Measurements from ENCODE around the gene SERPINA4.

DNA sequence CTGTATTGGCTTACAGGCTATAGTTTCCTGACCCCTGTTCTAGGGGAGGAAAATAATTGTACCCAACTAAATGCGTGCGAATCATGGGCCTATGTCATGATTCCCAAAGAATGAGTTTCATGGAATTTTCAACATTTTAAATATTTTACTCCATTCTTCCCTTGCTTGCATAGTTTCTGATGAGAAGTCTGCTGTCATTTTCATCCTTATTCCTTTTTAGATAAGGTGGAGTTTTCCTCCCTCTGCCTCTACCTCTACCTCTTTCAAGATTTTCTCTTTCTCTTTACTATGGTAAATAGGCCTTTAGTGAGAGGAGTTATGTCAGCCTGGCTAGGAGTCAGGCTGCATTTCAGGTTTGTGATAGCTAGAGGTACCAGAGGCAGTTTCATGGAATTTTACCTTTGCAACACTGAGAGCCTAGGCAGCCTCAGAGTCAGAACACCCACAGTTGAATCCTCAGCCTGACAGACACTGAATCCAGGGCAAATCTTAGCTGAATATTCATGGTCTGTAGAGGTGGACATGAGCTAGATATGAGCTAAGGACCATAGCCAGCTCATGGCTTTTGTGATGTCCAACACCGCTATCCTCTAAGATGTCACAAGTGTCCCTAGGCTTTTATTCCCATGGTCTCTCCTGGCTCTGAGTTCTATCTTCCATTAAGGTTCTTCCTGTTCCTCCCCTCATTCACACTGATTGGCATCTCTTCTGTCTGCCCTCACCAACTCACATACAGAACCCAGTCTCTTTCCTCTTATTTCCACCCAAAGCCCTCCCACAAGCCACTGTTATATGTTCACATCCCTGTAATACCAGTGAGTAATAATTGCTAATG, 57.0 kb downstream of the SERPINA4 start:
- TF ChIP-seq CTCF (IDR thresholded peaks at IDR 0.05; ENCODE audit: low read depth, low read length, poor library complexity, severe bottlenecking) (no peak), EZH2phosphoT487 (IDR thresholded peaks at IDR 0.05; ENCODE audit: borderline replicate concordance, low read length) (no peak)
